ENCODE data around the gene UBE2V1. TPM values are rescaled to one million over a fixed set of nuclear protein-coding genes. Genes with fewer than 3 reads are reported as not detected.
A peak's percentile ranks its signal among the peaks of the same experiment; 100 is the strongest.

The UBE2V1 gene
- total RNA-seq, 1 donor from 2014 or later: 150 TPM

DNA sequence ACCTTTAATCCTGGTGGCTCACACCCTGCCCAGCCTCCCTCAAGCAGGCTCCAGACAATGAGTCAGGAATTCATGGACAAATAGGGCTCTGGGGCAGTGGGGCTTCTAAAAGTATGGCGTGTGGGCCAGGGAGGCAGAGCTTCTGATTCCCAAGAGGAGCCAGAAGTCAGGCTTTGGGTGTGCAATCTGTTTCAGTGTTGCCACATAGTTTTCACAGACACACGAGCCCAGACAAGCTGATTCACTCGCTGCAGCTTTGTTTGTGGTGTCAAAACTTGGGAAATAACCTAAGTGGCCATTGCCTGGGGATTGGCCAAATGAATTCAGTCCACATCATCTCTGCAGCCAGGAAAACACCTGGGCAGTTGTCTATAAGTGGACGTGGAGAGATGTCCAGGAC lies 31.4 kb upstream of the UBE2V1 start:
- H3K4me1 Mint-ChIP-seq (ENCODE audit: low read depth): peaks cover 17% of the 10 kb centered on the region
- no peak for DNase-seq (ENCODE audit: low spot score, unreplicated experiment)
- H3K27me3 Mint-ChIP-seq: no peaks in the 10 kb centered on the region
- H3K4me3 Mint-ChIP-seq (ENCODE audit: low read depth): no peak overlapping the region
- H3K9me3 Mint-ChIP-seq (ENCODE audit: low read depth): no peaks in the 10 kb centered on the region
- peaks cover 25% of the 10 kb centered on the region for H3K36me3 Mint-ChIP-seq (ENCODE audit: insufficient read depth)
- TF ChIP-seq, protein P1, sequence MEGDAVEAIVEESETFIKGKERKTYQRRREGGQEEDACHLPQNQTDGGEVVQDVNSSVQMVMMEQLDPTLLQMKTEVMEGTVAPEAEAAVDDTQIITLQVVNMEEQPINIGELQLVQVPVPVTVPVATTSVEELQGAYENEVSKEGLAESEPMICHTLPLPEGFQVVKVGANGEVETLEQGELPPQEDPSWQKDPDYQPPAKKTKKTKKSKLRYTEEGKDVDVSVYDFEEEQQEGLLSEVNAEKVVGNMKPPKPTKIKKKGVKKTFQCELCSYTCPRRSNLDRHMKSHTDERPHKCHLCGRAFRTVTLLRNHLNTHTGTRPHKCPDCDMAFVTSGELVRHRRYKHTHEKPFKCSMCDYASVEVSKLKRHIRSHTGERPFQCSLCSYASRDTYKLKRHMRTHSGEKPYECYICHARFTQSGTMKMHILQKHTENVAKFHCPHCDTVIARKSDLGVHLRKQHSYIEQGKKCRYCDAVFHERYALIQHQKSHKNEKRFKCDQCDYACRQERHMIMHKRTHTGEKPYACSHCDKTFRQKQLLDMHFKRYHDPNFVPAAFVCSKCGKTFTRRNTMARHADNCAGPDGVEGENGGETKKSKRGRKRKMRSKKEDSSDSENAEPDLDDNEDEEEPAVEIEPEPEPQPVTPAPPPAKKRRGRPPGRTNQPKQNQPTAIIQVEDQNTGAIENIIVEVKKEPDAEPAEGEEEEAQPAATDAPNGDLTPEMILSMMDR (IDR thresholded peaks at IDR 0.05; ENCODE audit: unreplicated experiment): no peak
- H3K27ac Mint-ChIP-seq: peak overlapping the region; percentile 74

DNA sequence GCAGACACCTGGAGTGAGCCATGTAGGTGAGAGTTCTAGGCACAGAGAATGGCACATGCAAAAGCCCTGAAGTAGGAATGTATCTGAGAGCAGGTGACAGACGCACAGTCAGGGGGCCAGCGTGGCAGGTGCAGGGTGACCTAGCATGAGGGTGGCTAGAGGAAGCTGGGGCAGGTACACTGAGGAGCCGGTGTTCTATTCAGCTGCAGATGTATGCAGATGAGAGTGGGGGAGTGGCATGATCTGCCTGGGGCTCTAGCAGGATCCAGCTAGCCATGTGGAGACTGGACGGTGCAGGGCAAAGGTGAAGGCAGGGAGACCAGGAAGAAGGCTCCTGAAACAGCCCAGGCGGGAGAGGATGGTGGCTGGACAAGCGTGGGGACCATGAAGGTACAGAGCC lies 29.9 kb upstream of the UBE2V1 start:
- H3K36me3 Mint-ChIP-seq (ENCODE audit: insufficient read depth): peaks cover 23% of the 10 kb centered on the region
- TF ChIP-seq, protein P1 (IDR thresholded peaks at IDR 0.05; ENCODE audit: unreplicated experiment): no peak
- no peak overlapping the region for H3K4me3 Mint-ChIP-seq (ENCODE audit: low read depth)
- no peak overlapping the region for H3K27ac Mint-ChIP-seq
- no peak for DNase-seq (ENCODE audit: low spot score, unreplicated experiment)
- H3K9me3 Mint-ChIP-seq (ENCODE audit: low read depth): no peaks in the 10 kb centered on the region
- peaks cover 16% of the 10 kb centered on the region for H3K4me1 Mint-ChIP-seq (ENCODE audit: low read depth)
- no peaks in the 10 kb centered on the region for H3K27me3 Mint-ChIP-seq

DNA sequence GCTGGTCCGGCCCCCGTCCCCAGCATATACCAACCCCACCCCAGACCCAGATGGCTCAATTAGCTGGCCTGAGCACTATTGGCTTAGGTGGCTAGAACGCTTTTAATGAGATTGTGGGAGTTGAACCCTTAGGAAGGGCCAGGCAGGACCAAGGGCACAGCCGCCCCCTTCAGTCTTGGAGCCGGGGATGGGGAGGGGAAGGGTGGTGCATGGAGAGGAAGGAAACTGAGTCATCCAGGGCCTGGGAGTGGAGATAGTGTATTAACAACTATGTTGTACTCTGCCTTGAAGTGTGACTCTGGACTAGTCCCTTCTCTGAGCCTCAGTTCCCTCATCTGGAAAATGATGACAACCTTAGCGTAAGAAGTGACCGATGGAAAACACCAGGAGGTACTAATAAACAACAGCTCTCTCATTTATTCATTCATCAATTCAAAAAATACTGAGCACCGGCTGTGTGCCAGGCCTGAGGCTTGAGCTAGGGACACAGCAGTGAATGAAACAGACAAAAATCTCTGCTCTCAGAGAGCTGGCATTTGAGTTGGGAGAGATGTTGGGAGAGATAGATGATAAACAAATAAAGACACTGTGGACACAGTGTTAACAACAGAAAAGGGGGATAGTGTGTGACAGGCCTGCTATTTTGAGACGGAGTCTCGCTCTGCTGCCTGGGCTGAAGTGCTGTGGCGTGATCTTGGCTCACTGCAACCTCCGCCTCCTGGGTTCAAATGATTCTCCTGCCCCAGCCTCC lies 29.0 kb upstream of the UBE2V1 start:
- TF ChIP-seq, protein P1 (IDR thresholded peaks at IDR 0.05; ENCODE audit: unreplicated experiment): no peak
- Mint-ChIP-seq H3K36me3 (ENCODE audit: insufficient read depth) (peaks cover 24% of the 10 kb centered on the region), H3K4me3 (ENCODE audit: low read depth) (no peak overlapping the region), H3K4me1 (ENCODE audit: low read depth) (peaks cover 12% of the 10 kb centered on the region), H3K9me3 (ENCODE audit: low read depth) (no peaks in the 10 kb centered on the region), H3K27ac (peak overlapping the region; percentile 51), H3K27me3 (no peaks in the 10 kb centered on the region)
- DNase-seq (ENCODE audit: low spot score, unreplicated experiment): no peak

- peaks cover 23% of the 10 kb centered on the region for H3K36me3 Mint-ChIP-seq (ENCODE audit: insufficient read depth)
These were observed 28.2 kb upstream of the UBE2V1 start for GRCh38 chr20:50141018-50141675.

DNA sequence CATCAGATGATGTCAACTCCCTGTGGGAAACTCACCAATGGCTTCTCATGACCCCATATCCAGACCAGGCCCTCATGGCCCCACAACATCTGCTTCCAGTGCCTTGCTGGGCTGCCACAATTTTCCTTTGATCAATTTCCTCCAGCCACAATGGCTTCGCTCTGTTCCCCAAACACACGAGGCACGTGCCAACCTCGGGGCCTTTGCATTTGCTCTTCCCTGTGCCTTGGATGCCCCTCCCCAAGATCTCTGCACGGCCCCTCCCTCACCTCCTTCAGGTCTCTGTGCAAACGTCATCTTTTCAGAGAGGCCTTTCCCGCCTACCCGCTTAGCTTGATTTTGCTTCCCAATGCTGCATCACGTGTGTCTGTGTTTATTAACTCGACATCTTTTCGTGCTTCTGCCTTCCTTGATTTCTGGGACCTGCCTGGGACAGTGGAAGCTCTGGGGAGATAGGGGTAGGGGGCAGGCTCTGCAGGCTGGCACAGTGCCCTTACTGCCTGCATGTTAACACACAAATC lies 27.4 kb upstream of the UBE2V1 start:
- Mint-ChIP-seq H3K27ac (no peak overlapping the region), H3K36me3 (ENCODE audit: insufficient read depth) (peaks cover 25% of the 10 kb centered on the region), H3K4me3 (ENCODE audit: low read depth) (no peak overlapping the region), H3K9me3 (ENCODE audit: low read depth) (no peaks in the 10 kb centered on the region), H3K4me1 (ENCODE audit: low read depth) (peaks cover 5% of the 10 kb centered on the region), H3K27me3 (no peaks in the 10 kb centered on the region)
- no peak for DNase-seq (ENCODE audit: low spot score, unreplicated experiment)
- TF ChIP-seq, protein P1 (IDR thresholded peaks at IDR 0.05; ENCODE audit: unreplicated experiment): no peak

More at GRCh38 chr20:50141018-50141675, 28.2 kb upstream of the UBE2V1 start:
- H3K4me3 Mint-ChIP-seq (ENCODE audit: low read depth): no peak overlapping the region
- no peaks in the 10 kb centered on the region for H3K9me3 Mint-ChIP-seq (ENCODE audit: low read depth)
- no peaks in the 10 kb centered on the region for H3K27me3 Mint-ChIP-seq
- TF ChIP-seq, protein P1 (IDR thresholded peaks at IDR 0.05; ENCODE audit: unreplicated experiment): no peak
- DNase-seq (ENCODE audit: low spot score, unreplicated experiment): no peak
- H3K27ac Mint-ChIP-seq: no peak overlapping the region
- H3K4me1 Mint-ChIP-seq (ENCODE audit: low read depth): peaks cover 7% of the 10 kb centered on the region

Measured in progenitor cell of endocrine pancreas (in vitro differentiated cells).